Measurements from ENCODE around the gene CRKL.
A peak's percentile ranks its signal among the peaks of the same experiment; 100 is the strongest.

CRKL gene

DNA sequence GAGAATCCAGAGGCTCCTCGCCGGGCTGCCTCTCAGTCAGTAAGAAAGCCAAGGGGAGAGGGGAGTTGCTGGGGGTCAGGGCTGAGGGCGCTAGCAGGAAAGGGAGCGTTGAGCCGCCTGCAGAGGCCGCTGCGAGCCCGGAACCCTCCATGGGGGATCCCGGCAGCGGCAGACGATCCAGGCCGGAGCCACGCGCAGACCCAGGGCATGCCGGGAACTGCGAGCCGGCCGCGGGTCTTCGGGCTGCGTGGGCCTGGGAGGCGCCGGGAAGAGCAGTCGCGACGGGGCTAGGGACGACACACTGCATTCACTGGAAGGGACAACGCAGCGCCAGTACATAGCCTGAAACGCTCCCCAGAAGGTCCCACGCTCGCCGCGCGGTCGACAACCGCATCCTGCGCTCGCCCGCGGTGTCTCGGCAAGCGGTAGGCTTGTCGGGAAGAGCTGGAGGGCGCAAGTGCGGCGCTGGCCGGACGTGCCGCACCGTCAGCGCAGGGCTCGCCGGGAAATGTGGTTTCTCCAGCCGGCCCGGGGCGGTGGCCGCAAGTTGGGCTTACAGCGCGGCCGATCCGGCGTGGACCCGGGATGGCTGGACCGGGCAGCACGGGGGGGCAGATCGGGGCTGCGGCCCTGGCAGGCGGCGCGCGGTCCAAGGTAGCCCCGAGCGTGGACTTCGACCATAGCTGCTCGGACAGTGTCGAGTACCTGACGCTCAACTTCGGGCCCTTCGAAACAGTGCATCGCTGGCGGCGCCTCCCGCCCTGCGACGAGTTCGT lies 64.8 kb downstream of the CRKL start, which contains the start of gene LZTR1 (continued):
- TF ChIP-seq ZNF600 (tag by site-specific recombination; IDR thresholded peaks at IDR 0.05) (peak; percentile 87), ZNF211 (tag by site-specific recombination; IDR thresholded peaks at IDR 0.05; ENCODE audit: low read depth) (no peak), KLF1 (tag by site-specific recombination; IDR thresholded peaks at IDR 0.05) (0 out of 2 replicates have a peak, but pooled peaks have one; percentile 49), ZNF610 (tag by site-specific recombination; IDR thresholded peaks at IDR 0.05; ENCODE audit: borderline replicate concordance) (peak; percentile 89), ZNF157 (tag by site-specific recombination; IDR thresholded peaks at IDR 0.05) (no peak), ZNF792 (tag by site-specific recombination; IDR thresholded peaks at IDR 0.05) (0 out of 2 replicates have a peak, but pooled peaks have one; percentile 59), ZNF561 (tag by site-specific recombination; IDR thresholded peaks at IDR 0.05; ENCODE audit: borderline replicate concordance) (no peak; the same call in 1 of the 2 replicates), ZNF473 (tag by site-specific recombination; IDR thresholded peaks at IDR 0.05) (no peak), OVOL3 (tag by site-specific recombination; IDR thresholded peaks at IDR 0.05) (peak; percentile 29; the same call in 1 of the 2 replicates), ZNF654 (tag by site-specific recombination; IDR thresholded peaks at IDR 0.05; ENCODE audit: low read depth) (no peak), KLF10 (tag by site-specific recombination; IDR thresholded peaks at IDR 0.05) (no peak), ZNF341 (tag by site-specific recombination; IDR thresholded peaks at IDR 0.05; ENCODE audit: low read depth) (peak; percentile 95), ZNF830 (tag by site-specific recombination; IDR thresholded peaks at IDR 0.05; ENCODE audit: low read depth) (no peak), ZBTB20 (tag by site-specific recombination; IDR thresholded peaks at IDR 0.05) (peak; percentile 86), ZNF76 (tag by site-specific recombination; IDR thresholded peaks at IDR 0.05; ENCODE audit: borderline replicate concordance, low read depth) (peak; percentile 99), ZNF585B (tag by site-specific recombination; IDR thresholded peaks at IDR 0.05) (0 out of 2 replicates have a peak, but pooled peaks have one; percentile 7), ZNF133 (tag by site-specific recombination; IDR thresholded peaks at IDR 0.05) (no peak), SCRT2 (tag by site-specific recombination; IDR thresholded peaks at IDR 0.05) (peak; percentile 32; the same call in 1 of the 2 replicates), ZNF701 (tag by site-specific recombination; IDR thresholded peaks at IDR 0.05) (no peak), YY2 (tag by site-specific recombination; IDR thresholded peaks at IDR 0.05) (peak; percentile 70), ZNF366 (tag by site-specific recombination; conservative IDR thresholded peaks at IDR 0.05) (no peak), ZNF670 (tag by site-specific recombination; IDR thresholded peaks at IDR 0.05; ENCODE audit: low read depth) (no peak), ZNF785 (tag by site-specific recombination; IDR thresholded peaks at IDR 0.05) (peak; percentile 24; the same call in 1 of the 2 replicates)
- TF ChIP-seq, protein P1, sequence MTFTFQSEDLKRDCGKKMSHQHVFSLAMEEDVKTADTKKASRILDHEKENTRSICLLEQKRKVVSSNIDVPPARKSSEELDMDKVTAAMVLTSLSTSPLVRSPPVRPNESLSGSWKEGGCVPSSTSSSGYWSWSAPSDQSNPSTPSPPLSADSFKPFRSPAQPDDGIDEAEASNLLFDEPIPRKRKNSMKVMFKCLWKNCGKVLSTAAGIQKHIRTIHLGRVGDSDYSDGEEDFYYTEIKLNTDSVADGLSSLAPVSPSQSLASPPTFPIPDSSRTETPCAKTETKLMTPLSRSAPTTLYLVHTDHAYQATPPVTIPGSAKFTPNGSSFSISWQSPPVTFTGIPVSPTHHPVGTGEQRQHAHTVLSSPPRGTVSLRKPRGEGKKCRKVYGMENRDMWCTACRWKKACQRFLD (tag by site-specific recombination; IDR thresholded peaks at IDR 0.05) = peak; percentile 67; the same call in 1 of the 2 replicates
- TF ChIP-seq, protein P2, sequence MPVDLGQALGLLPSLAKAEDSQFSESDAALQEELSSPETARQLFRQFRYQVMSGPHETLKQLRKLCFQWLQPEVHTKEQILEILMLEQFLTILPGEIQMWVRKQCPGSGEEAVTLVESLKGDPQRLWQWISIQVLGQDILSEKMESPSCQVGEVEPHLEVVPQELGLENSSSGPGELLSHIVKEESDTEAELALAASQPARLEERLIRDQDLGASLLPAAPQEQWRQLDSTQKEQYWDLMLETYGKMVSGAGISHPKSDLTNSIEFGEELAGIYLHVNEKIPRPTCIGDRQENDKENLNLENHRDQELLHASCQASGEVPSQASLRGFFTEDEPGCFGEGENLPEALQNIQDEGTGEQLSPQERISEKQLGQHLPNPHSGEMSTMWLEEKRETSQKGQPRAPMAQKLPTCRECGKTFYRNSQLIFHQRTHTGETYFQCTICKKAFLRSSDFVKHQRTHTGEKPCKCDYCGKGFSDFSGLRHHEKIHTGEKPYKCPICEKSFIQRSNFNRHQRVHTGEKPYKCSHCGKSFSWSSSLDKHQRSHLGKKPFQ (tag by site-specific recombination; IDR thresholded peaks at IDR 0.05) = 0 out of 2 replicates have a peak, but pooled peaks have one; percentile 38
- TF ChIP-seq, protein P3, sequence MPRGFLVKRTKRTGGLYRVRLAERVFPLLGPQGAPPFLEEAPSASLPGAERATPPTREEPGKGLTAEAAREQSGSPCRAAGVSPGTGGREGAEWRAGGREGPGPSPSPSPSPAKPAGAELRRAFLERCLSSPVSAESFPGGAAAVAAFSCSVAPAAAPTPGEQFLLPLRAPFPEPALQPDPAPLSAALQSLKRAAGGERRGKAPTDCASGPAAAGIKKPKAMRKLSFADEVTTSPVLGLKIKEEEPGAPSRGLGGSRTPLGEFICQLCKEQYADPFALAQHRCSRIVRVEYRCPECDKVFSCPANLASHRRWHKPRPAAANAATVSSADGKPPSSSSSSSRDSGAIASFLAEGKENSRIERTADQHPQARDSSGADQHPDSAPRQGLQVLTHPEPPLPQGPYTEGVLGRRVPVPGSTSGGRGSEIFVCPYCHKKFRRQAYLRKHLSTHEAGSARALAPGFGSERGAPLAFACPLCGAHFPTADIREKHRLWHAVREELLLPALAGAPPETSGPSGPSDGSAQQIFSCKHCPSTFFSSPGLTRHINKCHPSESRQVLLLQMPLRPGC (tag by site-specific recombination; IDR thresholded peaks at IDR 0.05) = no peak; the same call in 1 of the 2 replicates
- TF ChIP-seq, protein P4, sequence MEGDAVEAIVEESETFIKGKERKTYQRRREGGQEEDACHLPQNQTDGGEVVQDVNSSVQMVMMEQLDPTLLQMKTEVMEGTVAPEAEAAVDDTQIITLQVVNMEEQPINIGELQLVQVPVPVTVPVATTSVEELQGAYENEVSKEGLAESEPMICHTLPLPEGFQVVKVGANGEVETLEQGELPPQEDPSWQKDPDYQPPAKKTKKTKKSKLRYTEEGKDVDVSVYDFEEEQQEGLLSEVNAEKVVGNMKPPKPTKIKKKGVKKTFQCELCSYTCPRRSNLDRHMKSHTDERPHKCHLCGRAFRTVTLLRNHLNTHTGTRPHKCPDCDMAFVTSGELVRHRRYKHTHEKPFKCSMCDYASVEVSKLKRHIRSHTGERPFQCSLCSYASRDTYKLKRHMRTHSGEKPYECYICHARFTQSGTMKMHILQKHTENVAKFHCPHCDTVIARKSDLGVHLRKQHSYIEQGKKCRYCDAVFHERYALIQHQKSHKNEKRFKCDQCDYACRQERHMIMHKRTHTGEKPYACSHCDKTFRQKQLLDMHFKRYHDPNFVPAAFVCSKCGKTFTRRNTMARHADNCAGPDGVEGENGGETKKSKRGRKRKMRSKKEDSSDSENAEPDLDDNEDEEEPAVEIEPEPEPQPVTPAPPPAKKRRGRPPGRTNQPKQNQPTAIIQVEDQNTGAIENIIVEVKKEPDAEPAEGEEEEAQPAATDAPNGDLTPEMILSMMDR (tag by site-specific recombination; IDR thresholded peaks at IDR 0.05) = peak; percentile 92
- TF ChIP-seq, protein P5, sequence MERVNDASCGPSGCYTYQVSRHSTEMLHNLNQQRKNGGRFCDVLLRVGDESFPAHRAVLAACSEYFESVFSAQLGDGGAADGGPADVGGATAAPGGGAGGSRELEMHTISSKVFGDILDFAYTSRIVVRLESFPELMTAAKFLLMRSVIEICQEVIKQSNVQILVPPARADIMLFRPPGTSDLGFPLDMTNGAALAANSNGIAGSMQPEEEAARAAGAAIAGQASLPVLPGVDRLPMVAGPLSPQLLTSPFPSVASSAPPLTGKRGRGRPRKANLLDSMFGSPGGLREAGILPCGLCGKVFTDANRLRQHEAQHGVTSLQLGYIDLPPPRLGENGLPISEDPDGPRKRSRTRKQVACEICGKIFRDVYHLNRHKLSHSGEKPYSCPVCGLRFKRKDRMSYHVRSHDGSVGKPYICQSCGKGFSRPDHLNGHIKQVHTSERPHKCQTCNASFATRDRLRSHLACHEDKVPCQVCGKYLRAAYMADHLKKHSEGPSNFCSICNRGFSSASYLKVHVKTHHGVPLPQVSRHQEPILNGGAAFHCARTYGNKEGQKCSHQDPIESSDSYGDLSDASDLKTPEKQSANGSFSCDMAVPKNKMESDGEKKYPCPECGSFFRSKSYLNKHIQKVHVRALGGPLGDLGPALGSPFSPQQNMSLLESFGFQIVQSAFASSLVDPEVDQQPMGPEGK (tag by site-specific recombination; IDR thresholded peaks at IDR 0.05) = peak; percentile 44
- TF ChIP-seq, protein P6, sequence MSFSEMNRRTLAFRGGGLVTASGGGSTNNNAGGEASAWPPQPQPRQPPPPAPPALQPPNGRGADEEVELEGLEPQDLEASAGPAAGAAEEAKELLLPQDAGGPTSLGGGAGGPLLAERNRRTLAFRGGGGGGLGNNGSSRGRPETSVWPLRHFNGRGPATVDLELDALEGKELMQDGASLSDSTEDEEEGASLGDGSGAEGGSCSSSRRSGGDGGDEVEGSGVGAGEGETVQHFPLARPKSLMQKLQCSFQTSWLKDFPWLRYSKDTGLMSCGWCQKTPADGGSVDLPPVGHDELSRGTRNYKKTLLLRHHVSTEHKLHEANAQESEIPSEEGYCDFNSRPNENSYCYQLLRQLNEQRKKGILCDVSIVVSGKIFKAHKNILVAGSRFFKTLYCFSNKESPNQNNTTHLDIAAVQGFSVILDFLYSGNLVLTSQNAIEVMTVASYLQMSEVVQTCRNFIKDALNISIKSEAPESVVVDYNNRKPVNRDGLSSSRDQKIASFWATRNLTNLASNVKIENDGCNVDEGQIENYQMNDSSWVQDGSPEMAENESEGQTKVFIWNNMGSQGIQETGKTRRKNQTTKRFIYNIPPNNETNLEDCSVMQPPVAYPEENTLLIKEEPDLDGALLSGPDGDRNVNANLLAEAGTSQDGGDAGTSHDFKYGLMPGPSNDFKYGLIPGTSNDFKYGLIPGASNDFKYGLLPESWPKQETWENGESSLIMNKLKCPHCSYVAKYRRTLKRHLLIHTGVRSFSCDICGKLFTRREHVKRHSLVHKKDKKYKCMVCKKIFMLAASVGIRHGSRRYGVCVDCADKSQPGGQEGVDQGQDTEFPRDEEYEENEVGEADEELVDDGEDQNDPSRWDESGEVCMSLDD (tag by site-specific recombination; IDR thresholded peaks at IDR 0.05) = peak; percentile 52

All from HEK293 (cell line).